SW480 (cell line): ENCODE results near the gene OTOP2.

ENCODE experiments used
- DNase-seq: peaks from one replicate; pipeline ENCODE4 v3.0.0-alpha.2; 2016; ENCODE audit warnings: low spot score

Gene OTOP2

GRCh38 chr17:74925242-74925641 lies 1.2 kb downstream of the OTOP2 start:
- no peak for DNase-seq

- no peak for DNase-seq
Observed at GRCh38 chr17:74928786-74929185, 4.7 kb downstream of the OTOP2 start.

- no peak for DNase-seq
Observed at GRCh38 chr17:74930535-74931036, 6.5 kb downstream of the OTOP2 start.

GRCh38 chr17:74935048-74935447 lies 11.0 kb downstream of the OTOP2 start:
- DNase-seq, result no peak

GRCh38 chr17:74935585-74936469 lies 11.8 kb downstream of the OTOP2 start, which contains the start of gene OTOP3:
Gene OTOP3, plus strand, starts transcription at chr17:74935898. Its CDS starts 24 bp downstream, at chr17:74935922.
- DNase-seq, result no peak

- no peak for DNase-seq
Observed at GRCh38 chr17:74936470-74936799, 12.4 kb downstream of the OTOP2 start.

- no peak for DNase-seq
Observed at GRCh38 chr17:74937064-74938051, 13.3 kb downstream of the OTOP2 start.

- no peak for DNase-seq
Observed at GRCh38 chr17:74938194-74938950, 14.3 kb downstream of the OTOP2 start.

- DNase-seq, result no peak
Observed at GRCh38 chr17:74939534-74939933, 15.5 kb downstream of the OTOP2 start.

- no peak for DNase-seq
Observed at GRCh38 chr17:74941128-74941725, 17.2 kb downstream of the OTOP2 start.

- DNase-seq, result peak; percentile 88
Observed at GRCh38 chr17:74943808-74944522, 19.9 kb downstream of the OTOP2 start.

- DNase-seq, result no peak
Observed at GRCh38 chr17:74945543-74945942, 21.5 kb downstream of the OTOP2 start.

GRCh38 chr17:74946641-74947040 lies 22.6 kb downstream of the OTOP2 start:
- DNase-seq, result no peak

- no peak for DNase-seq
Observed at GRCh38 chr17:74947041-74947754, 23.1 kb downstream of the OTOP2 start.

GRCh38 chr17:74949455-74950115 lies 25.5 kb downstream of the OTOP2 start:
- DNase-seq, result no peak

GRCh38 chr17:74950207-74950606 lies 26.1 kb downstream of the OTOP2 start:
- DNase-seq, result peak; percentile 60

GRCh38 chr17:74951065-74951464 lies 27.0 kb downstream of the OTOP2 start:
- no peak for DNase-seq

GRCh38 chr17:74951680-74952421 lies 27.8 kb downstream of the OTOP2 start:
- DNase-seq, result no peak
